ENCODE data around the gene MIER1. TPM values are rescaled to one million over a fixed set of nuclear protein-coding genes. Genes with fewer than 3 reads are reported as not detected.

The MIER1 gene
- total and polyA plus RNA-seq, 8 donors = 5.2 to 17.5 (median 9.3) TPM

GRCh38 chr1:67020304-67020703 lies 95.5 kb downstream of the MIER1 start:
- Histone ChIP-seq H3K9me3 (no peaks in the 10 kb centered on the region), H3K4me1 (peaks cover 4 to 30% (median 26%) of the 10 kb centered on the region in 3 donors), H3K27ac (peak overlapping the region in 2 of 4 donors; percentile 12 to 63), H3K36me3 (no peaks in the 10 kb centered on the region), H3K27me3 (no peaks in the 10 kb centered on the region), H3K4me3 (no peak overlapping the region)
- 11 to 23% methylated on average over 2 of the region's 2 CpGs for WGBS, 2 donors
- ATAC-seq (peak; percentile 51 to 88 (median 80)), DNase-seq (no peak), FAIRE-seq (no peak)
- TF ChIP-seq, protein P1, sequence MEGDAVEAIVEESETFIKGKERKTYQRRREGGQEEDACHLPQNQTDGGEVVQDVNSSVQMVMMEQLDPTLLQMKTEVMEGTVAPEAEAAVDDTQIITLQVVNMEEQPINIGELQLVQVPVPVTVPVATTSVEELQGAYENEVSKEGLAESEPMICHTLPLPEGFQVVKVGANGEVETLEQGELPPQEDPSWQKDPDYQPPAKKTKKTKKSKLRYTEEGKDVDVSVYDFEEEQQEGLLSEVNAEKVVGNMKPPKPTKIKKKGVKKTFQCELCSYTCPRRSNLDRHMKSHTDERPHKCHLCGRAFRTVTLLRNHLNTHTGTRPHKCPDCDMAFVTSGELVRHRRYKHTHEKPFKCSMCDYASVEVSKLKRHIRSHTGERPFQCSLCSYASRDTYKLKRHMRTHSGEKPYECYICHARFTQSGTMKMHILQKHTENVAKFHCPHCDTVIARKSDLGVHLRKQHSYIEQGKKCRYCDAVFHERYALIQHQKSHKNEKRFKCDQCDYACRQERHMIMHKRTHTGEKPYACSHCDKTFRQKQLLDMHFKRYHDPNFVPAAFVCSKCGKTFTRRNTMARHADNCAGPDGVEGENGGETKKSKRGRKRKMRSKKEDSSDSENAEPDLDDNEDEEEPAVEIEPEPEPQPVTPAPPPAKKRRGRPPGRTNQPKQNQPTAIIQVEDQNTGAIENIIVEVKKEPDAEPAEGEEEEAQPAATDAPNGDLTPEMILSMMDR (IDR thresholded peaks at IDR 0.05) = no peak
- intact Hi-C loops (cut with DNase I) = no loop called here

DNA sequence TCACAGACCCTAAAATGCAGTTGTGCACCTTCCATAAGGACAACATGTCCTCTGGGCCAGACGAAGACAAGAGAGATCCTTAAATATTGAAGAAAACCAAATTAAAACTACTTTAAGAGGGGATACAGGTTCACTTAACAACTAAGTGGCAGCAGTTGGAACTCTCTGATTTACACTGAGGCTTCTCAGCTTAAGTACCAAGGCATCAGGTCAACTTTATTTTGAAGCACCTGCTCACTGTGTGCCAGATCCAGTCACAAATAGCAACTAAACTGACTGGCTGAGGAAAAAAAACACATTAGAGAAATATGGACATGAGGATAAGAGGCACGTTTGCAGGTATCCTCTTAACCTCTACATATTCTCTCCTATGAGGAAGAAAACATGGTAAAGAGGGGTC lies 96.0 kb downstream of the MIER1 start:
- DNase-seq = no peak
- TF ChIP-seq, protein P1 (IDR thresholded peaks at IDR 0.05) = no peak
- peak in 3 of 4 donors; percentile 20 to 42 (median 36) for ATAC-seq
- intact Hi-C loops (cut with DNase I) = no loop called here
- FAIRE-seq = no peak
- no peaks in the 10 kb centered on the region for H3K27me3 ChIP-seq
- H3K9me3 ChIP-seq = no peaks in the 10 kb centered on the region
- H3K4me1 ChIP-seq = peaks cover 4 to 31% (median 30%) of the 10 kb centered on the region in 3 donors
- peak overlapping the region in 1 of 4 donors; percentile 63 for H3K27ac ChIP-seq
- H3K4me3 ChIP-seq = no peak overlapping the region
- 18 to 23% methylated on average over 2 of the region's 2 CpGs for WGBS, 2 donors
- no peaks in the 10 kb centered on the region for H3K36me3 ChIP-seq

DNA sequence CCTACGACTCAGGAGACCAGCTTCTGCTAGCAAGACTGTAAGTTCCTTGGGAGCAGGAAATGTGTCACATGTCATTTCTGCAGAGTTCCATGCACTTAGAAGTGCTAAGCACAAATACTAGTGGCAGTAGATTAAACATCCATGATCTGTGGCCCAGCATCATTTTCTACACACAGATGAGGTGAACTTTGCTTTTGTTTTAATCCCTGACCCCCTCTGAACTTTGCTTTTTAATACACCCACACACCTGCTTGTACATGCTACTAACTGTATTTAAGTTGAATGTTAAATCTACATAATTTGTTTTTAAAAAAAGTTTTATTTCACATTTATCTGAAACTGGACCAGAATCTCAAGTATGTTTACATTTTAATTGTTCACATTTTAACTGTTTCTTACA lies 104.7 kb downstream of the MIER1 start:
- no peaks in the 10 kb centered on the region for H3K27me3 ChIP-seq
- peaks cover 0 to 9% (median 5%) of the 10 kb centered on the region in 3 donors for H3K4me1 ChIP-seq
- intact Hi-C loops (cut with DNase I) = no loop called here
- no peaks in the 10 kb centered on the region for H3K36me3 ChIP-seq
- H3K27ac ChIP-seq = no peak overlapping the region
- ATAC-seq (no peak), FAIRE-seq (no peak), DNase-seq (no peak)
- WGBS, 2 donors = 92 to 93% methylated on average over 1 of the region's 1 CpG
- TF ChIP-seq, protein P1 (IDR thresholded peaks at IDR 0.05) = no peak
- no peak overlapping the region for H3K4me3 ChIP-seq
- no peaks in the 10 kb centered on the region for H3K9me3 ChIP-seq

DNA sequence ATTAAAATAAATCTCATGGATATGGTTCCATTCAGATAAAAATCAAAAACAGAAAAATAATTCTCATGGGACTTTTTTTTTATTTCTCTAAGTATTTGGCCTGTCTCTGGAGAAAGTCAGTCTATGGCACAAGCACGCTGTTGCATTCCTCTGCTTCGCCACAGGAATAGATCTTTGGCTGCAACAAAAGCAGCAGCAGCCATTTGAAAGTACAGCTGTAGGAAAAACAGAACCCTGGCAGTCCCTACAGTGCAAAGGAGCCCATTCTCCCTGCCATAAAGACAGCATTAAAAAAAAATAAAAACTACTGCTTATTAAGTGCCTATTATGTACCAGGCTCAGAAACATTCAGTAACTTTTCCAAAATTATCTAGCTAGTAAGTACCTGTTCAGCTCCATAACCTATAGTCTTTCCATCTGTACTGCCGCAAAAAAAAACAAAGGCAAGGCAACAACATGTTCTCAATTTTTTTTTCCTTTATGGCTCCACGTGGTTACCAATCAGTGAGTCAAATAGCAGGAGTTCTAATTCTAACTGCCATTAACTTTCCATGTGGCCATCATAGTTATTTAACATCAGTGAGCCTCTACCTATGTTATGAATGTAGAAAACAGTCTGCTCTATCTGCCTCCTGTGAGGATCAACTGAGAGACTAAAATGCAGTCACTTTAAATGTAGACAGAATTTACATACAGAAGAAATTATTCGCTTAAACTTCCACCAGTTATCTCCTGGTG lies 106.5 kb downstream of the MIER1 start:
- Histone ChIP-seq H3K4me3 (no peak overlapping the region), H3K4me1 (peaks cover 0 to 1% (median 0%) of the 10 kb centered on the region in 3 donors), H3K36me3 (no peaks in the 10 kb centered on the region), H3K27ac (no peak overlapping the region), H3K27me3 (no peaks in the 10 kb centered on the region), H3K9me3 (no peaks in the 10 kb centered on the region)
- 81 to 86% methylated on average over 5 of the region's 5 CpGs for WGBS, 2 donors
- intact Hi-C loops (cut with DNase I) = no loop called here
- DNase-seq (no peak), ATAC-seq (no peak), FAIRE-seq (no peak)
- TF ChIP-seq, protein P1 (IDR thresholded peaks at IDR 0.05) = no peak

DNA sequence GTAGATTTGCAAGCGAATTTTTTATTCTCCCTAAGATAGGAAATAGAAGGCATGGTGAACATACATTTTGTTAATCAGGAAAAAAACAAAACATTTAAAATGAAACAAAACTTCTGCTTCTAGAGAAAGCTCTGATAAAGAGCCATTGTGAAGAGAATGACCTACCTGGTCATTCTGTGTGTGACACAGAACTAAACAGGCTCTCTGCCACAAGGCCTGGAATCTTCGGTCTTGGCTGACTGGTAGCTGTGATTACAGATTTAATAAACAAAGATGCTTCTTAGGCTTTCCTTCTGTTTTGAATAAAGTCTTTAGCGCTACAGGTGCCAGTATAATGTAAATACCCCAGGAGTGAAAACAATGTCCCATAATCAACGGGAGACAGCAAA lies 107.1 kb downstream of the MIER1 start:
- ATAC-seq = no peak
- TF ChIP-seq, protein P1 (IDR thresholded peaks at IDR 0.05) = no peak
- no peaks in the 10 kb centered on the region for H3K36me3 ChIP-seq
- H3K4me3 ChIP-seq = no peak overlapping the region
- intact Hi-C loops (cut with DNase I) = no loop called here
- no peak overlapping the region for H3K27ac ChIP-seq
- no peak for DNase-seq
- WGBS, 2 donors = 88 to 91% methylated on average over 4 of the region's 4 CpGs
- FAIRE-seq = no peak
- H3K27me3 ChIP-seq = no peaks in the 10 kb centered on the region
- H3K9me3 ChIP-seq = no peaks in the 10 kb centered on the region
- no peaks in the 10 kb centered on the region for H3K4me1 ChIP-seq
